ENCODE data around the gene CEP76. TPM values are rescaled to one million over a fixed set of nuclear protein-coding genes. Genes with fewer than 3 reads are reported as not detected.

CEP76 gene
- polyA plus RNA-seq, 3 donors: 2.7 to 3.4 (median 3.0) TPM

DNA sequence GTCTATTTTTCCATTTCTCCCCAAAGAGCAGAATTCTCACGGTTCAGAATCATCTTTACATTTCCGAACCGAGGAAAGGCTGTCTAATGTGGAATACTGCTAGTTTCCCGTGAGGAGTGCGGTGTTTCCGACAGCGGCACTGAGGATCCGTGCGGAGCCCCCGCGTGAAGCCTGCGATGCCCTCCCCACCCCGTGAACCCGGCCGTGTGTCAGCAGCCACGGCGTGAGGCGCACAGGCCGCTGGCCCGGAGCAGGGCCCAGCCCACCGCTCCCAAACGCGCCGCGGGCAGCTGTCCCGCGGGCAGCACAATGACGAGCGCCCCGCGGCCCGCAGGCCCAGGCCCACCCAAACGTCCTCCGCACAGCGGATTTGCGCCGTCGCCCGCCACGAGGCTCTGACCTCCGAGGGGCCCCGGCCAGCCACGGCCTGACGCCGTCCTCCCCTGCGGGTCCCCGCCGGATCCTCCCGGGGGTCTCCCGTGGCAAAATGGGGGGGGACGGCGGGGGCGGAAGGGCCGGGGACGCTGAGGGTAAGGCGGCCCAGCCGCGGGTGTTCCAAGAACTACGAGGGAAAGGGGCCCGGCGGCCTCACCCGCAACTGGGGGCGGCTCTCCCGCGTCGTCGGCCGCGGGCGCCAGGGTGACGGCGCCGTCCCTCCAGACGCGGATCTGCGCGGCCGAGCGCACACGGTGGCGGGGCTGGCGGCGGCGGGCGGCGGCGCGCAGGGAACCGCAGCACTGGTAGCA, 45.4 kb downstream of the CEP76 start:
- Mint-ChIP-seq H3K9me3 (peaks cover 0 to 11% (median 0%) of the 10 kb centered on the region in 7 donors), H3K4me3 (peak overlapping the region; percentile 83 to 91), H3K27me3 (ENCODE audit: low read depth in 3 of 3) (peaks cover 13 to 35% (median 23%) of the 10 kb centered on the region in 3 donors), H3K27ac (no peak overlapping the region), H3K4me1 (peaks cover 20% of the 10 kb centered on the region), H3K36me3 (peaks cover 0 to 3% of the 10 kb centered on the region in 2 donors)
- H3K9ac ChIP-seq (ENCODE audit: insufficient read depth, low read length, poor library complexity, severe bottlenecking): peak overlapping the region; percentile 77
- H3K27ac ChIP-seq (ENCODE audit: low read depth in 1 of 2, low read length in 2 of 2): peak overlapping the region in 1 of 2 donors; percentile 48
- peaks cover 11 to 19% of the 10 kb centered on the region in 2 donors for H3K4me1 ChIP-seq (ENCODE audit: control insufficient read depth in 1 of 2, insufficient read depth in 2 of 2, low read length in 2 of 2)
- peak overlapping the region; percentile 88 for H3K4me2 ChIP-seq (replicated peaks; ENCODE audit: extremely low read depth, low read length, poor library complexity, severe bottlenecking)
- peak; percentile 10 to 18 (median 18) for DNase-seq
- no peaks in the 10 kb centered on the region for H3K36me3 ChIP-seq (replicated peaks in 1 of 2; ENCODE audit: control insufficient read depth in 1 of 2, insufficient read depth in 2 of 2, low read length in 2 of 2)
- peak overlapping the region; percentile 18 to 84 (median 82) for H3K4me3 ChIP-seq (replicated peaks in 1 of 3; ENCODE audit: low read depth in 2 of 3, low read length in 3 of 3)
- H3K9me3 ChIP-seq (replicated peaks in 1 of 2; ENCODE audit: control insufficient read depth in 1 of 2, insufficient read depth in 1 of 2, low read length in 2 of 2): no peaks in the 10 kb centered on the region
- H2AFZ ChIP-seq (ENCODE audit: insufficient read depth, low read depth, low read length, poor library complexity, severe bottlenecking): peak overlapping the region; percentile 81
- intact Hi-C loops (cut with micrococcal nuclease): loop anchor here (5.0 to 10.0 kb wide), 4 partner anchors 50 to 250 kb away; partner anchors contain the start of gene PRELID3A (in 2 of the 2)
- TF ChIP-seq, protein P1, sequence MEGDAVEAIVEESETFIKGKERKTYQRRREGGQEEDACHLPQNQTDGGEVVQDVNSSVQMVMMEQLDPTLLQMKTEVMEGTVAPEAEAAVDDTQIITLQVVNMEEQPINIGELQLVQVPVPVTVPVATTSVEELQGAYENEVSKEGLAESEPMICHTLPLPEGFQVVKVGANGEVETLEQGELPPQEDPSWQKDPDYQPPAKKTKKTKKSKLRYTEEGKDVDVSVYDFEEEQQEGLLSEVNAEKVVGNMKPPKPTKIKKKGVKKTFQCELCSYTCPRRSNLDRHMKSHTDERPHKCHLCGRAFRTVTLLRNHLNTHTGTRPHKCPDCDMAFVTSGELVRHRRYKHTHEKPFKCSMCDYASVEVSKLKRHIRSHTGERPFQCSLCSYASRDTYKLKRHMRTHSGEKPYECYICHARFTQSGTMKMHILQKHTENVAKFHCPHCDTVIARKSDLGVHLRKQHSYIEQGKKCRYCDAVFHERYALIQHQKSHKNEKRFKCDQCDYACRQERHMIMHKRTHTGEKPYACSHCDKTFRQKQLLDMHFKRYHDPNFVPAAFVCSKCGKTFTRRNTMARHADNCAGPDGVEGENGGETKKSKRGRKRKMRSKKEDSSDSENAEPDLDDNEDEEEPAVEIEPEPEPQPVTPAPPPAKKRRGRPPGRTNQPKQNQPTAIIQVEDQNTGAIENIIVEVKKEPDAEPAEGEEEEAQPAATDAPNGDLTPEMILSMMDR (IDR thresholded peaks at IDR 0.05): no peak
- H3K27me3 ChIP-seq (ENCODE audit: control insufficient read depth in 2 of 2, insufficient read depth in 2 of 2, low read length in 2 of 2): peaks cover 7 to 21% of the 10 kb centered on the region in 2 donors
- no peaks in the 10 kb centered on the region for H4K20me1 ChIP-seq (ENCODE audit: insufficient read depth, low read length)
- no peaks in the 10 kb centered on the region for H3K79me2 ChIP-seq (ENCODE audit: insufficient read depth, low read length)
- WGBS (ENCODE audit: insufficient coverage): 0% methylated on average over 86 of the region's 89 CpGs

DNA sequence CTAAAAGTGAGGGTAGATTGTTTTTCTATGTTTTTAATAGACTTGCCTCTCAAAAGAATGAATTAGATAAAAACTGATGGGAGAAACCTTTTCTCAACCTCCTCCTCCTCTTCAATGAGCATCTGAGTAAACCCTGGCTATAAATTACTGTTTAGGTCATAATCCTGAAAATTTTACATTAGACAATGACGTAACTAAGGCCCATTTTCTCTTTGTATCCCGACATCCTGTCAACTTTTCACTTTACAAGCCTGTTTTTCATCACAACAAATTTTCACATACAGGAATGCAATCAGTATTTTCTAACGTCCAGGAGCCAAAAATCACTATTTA, 46.0 kb downstream of the CEP76 start:
- 28% methylated on average over 3 of the region's 3 CpGs for WGBS (ENCODE audit: insufficient coverage)
- no peaks in the 10 kb centered on the region for H3K79me2 ChIP-seq (ENCODE audit: insufficient read depth, low read length)
- H2AFZ ChIP-seq (ENCODE audit: insufficient read depth, low read depth, low read length, poor library complexity, severe bottlenecking): peak overlapping the region; percentile 81

More for the DNA sequence above, 46.0 kb downstream of the CEP76 start:
- Histone ChIP-seq H3K27me3 (ENCODE audit: control insufficient read depth in 2 of 2, insufficient read depth in 2 of 2, low read length in 2 of 2) (peaks cover 7 to 21% of the 10 kb centered on the region in 2 donors), H3K27ac (ENCODE audit: low read depth in 1 of 2, low read length in 2 of 2) (peak overlapping the region in 1 of 2 donors; percentile 48), H3K9me3 (replicated peaks in 1 of 2; ENCODE audit: control insufficient read depth in 1 of 2, insufficient read depth in 1 of 2, low read length in 2 of 2) (no peaks in the 10 kb centered on the region), H3K9ac (ENCODE audit: insufficient read depth, low read length, poor library complexity, severe bottlenecking) (peak overlapping the region; percentile 77), H3K4me3 (replicated peaks in 1 of 3; ENCODE audit: low read depth in 2 of 3, low read length in 3 of 3) (peak overlapping the region; percentile 3 to 84 (median 82)), H3K36me3 (replicated peaks in 1 of 2; ENCODE audit: control insufficient read depth in 1 of 2, insufficient read depth in 2 of 2, low read length in 2 of 2) (no peaks in the 10 kb centered on the region), H4K20me1 (ENCODE audit: insufficient read depth, low read length) (no peaks in the 10 kb centered on the region), H3K4me1 (ENCODE audit: control insufficient read depth in 1 of 2, insufficient read depth in 2 of 2, low read length in 2 of 2) (peaks cover 11 to 19% of the 10 kb centered on the region in 2 donors), H3K4me2 (replicated peaks; ENCODE audit: extremely low read depth, low read length, poor library complexity, severe bottlenecking) (peak overlapping the region; percentile 88)
- peaks cover 20% of the 10 kb centered on the region for H3K4me1 Mint-ChIP-seq
- no peak for DNase-seq
- peaks cover 0 to 3% of the 10 kb centered on the region in 2 donors for H3K36me3 Mint-ChIP-seq
- peaks cover 13 to 35% (median 23%) of the 10 kb centered on the region in 3 donors for H3K27me3 Mint-ChIP-seq (ENCODE audit: low read depth in 3 of 3)
- peaks cover 0 to 11% (median 0%) of the 10 kb centered on the region in 7 donors for H3K9me3 Mint-ChIP-seq
- peak overlapping the region in 1 of 7 donors; percentile 69 for H3K27ac Mint-ChIP-seq
- peak overlapping the region; percentile 83 to 91 for H3K4me3 Mint-ChIP-seq
- intact Hi-C loops (cut with micrococcal nuclease): loop anchor here (5.0 to 10.0 kb wide), 4 partner anchors 49 to 249 kb away; partner anchors contain the start of gene PRELID3A (in 2 of the 2)
- TF ChIP-seq, protein P1 (IDR thresholded peaks at IDR 0.05): no peak
